OCI-LY3 (cell line): ENCODE data around the gene FRMD4A.

Experiments
- EZH2phosphoT487 ChIP-seq: fragments of 200-600 bp; shearing (Covaris generic); IDR thresholded peaks from 2 replicates; pipeline ENCODE4 v1.6.1; 2018; ENCODE audit warnings: antibody characterized with exemption, mixed run types, low read depth
- TF ChIP-seq, protein P1 (sequence below): fragments of 200-600, 300-600 bp; sonication (generic); IDR thresholded peaks from 2 replicates; pipeline ENCODE4 v1.5.1; 2014; ENCODE audit warnings: antibody characterized with exemption, low read length, low read depth

DNA sequence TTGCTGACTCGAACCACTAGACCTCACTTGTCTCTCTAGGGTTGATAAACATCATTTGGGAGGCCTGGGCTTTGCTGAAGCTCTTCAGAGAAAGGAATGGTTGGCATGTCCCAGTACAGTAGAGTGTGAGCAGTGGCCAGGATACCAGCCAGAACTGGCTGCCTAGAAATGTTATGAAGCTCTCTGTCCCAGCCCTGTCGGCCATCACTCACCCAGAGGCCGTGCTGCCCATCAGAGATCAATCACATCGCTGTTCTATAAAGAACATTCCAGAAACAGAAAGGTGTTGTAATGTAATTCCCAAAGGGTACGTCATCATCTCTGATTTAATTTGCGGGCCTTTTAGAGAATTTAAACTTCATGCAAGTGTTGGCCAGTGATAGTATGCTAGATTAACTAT is 632.5 kb downstream of the FRMD4A start:
- TF ChIP-seq, protein P1, sequence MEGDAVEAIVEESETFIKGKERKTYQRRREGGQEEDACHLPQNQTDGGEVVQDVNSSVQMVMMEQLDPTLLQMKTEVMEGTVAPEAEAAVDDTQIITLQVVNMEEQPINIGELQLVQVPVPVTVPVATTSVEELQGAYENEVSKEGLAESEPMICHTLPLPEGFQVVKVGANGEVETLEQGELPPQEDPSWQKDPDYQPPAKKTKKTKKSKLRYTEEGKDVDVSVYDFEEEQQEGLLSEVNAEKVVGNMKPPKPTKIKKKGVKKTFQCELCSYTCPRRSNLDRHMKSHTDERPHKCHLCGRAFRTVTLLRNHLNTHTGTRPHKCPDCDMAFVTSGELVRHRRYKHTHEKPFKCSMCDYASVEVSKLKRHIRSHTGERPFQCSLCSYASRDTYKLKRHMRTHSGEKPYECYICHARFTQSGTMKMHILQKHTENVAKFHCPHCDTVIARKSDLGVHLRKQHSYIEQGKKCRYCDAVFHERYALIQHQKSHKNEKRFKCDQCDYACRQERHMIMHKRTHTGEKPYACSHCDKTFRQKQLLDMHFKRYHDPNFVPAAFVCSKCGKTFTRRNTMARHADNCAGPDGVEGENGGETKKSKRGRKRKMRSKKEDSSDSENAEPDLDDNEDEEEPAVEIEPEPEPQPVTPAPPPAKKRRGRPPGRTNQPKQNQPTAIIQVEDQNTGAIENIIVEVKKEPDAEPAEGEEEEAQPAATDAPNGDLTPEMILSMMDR = no peak
- TF ChIP-seq EZH2phosphoT487 = no peak
